Pancreas (tissue), 10 donors: ENCODE results near the gene PPP2R2C. TPM values are rescaled to one million over a fixed set of nuclear protein-coding genes. Genes with fewer than 3 reads are reported as not detected.

Experiments
- ATAC-seq, 4 donors: fragments of 200-7000 bp; cut with Tn5 transposase; one replicate each; pipeline versions ENCODE4 v1.8.0 to v1.9.1; 2020; ENCODE audit warnings: mild to moderate bottlenecking in 4 of 4, moderate library complexity in 4 of 4
- DNase-seq, 6 donors: peaks; one replicate each; pipeline ENCODE4 v3.0.0-alpha.2; 2020
- FAIRE-seq: peaks from 2 replicates; lab custom pipeline; 2012; peaks lifted over from hg19 to GRCh38; lab: Jason Lieb, UNC
- H3K27ac ChIP-seq, 4 donors: fragments of 200-600 bp; sonication (generic); 1 replicate in 3 of 4; 2 replicates in 1 of 4; pipeline versions ENCODE4 v1.5.0 to v1.8.0; 2020
- H3K27me3 ChIP-seq, 4 donors: fragments of 200-600 bp; one replicate each; pipeline ENCODE4 v1.8.0; 2021
- H3K36me3 ChIP-seq, 3 donors: fragments of 200-600 bp; sonication (generic) in 1 of 3; one replicate each; pipeline versions ENCODE4 v1.5.0 to v1.8.0; 2020 to 2021
- H3K4me1 ChIP-seq, 3 donors: fragments of 200-600 bp; one replicate each; pipeline ENCODE4 v1.8.0; 2021
- H3K4me3 ChIP-seq, 4 donors: fragments of 200-600 bp; sonication (generic) in 2 of 4; one replicate each; pipeline versions ENCODE4 v1.5.0 to v1.8.0; 2020 to 2021
- H3K9me3 ChIP-seq, 4 donors: fragments of 200-600 bp; one replicate each; pipeline ENCODE4 v1.8.0; 2021
- CTCF ChIP-seq, 4 donors: fragments of 200-600 bp; sonication (generic) in 3 of 4; IDR thresholded peaks; one replicate each; pipeline versions ENCODE4 v1.5.0 to v1.8.0; 2021; ENCODE audit warnings: antibody characterized with exemption in 4 of 4
- WGBS, 2 donors: extraction: QIAGEN DNeasy Blood & Tissue Kit; methylation state at CpG; one replicate each; pipeline ENCODE4 v1.1.7; 2013; 5-methylcytosine and 5-hydroxymethylcytosine counted together
- intact Hi-C, 3 donors: fragments of 100-400 bp; cut with DNase I; formaldehyde crosslinking; loops; one replicate each; pipeline versions ENCODE4 v1.11.1 to v1.14.2; 2022
- polyA plus RNA-seq, 2 donors: library from polyadenylated mRNA; stranded (reverse); fragments of 200-250 nt; gene quantifications; one replicate each; pipeline ENCODE4 v1.2.3, GENCODE V29; 2013
- total RNA-seq, 6 donors: library from RNA; stranded (reverse); fragmentation: NEBNext Ultra II Directional in 4 of 6; extraction: Animal tissue kit (Norgen Biotek cat#: 25700) in 4 of 6; gene quantifications; one replicate each; pipeline versions ENCODE4 v1.2.1 to v1.2.4, GENCODE V29; 2021 to 2023
- donor health status: healthy with polysubstance abuse.
- donor health status: DM: no; HTN: no; CAD: no; lungs with moderate emphysema.
- donor health status: DM: no; HTN: no; CAD: no.
- donor health status: control.
- donor health status: control.
- donor health status: Bipolar disorder and iron deficiency.
- donor health status: DM: yes; HTN: yes; CAD: no.
- donor health status: DM: no; HTN: no; CAD: no.
- donor health status: DM: no; HTN: no; CAD: no.
- donor health status: DM: yes; HTN: yes; CAD: no.

PPP2R2C gene
- total and polyA plus RNA-seq, 8 donors = 0.05 to 2.0 (median 0.55) TPM

- DNase-seq (no peak), ATAC-seq (no peak), FAIRE-seq (no peak)
- Histone ChIP-seq H3K9me3 (no peaks in the 10 kb centered on the region), H3K4me3 (no peak overlapping the region), H3K27ac (no peak overlapping the region), H3K27me3 (no peaks in the 10 kb centered on the region), H3K4me1 (no peaks in the 10 kb centered on the region), H3K36me3 (no peaks in the 10 kb centered on the region)
- TF ChIP-seq CTCF (IDR thresholded peaks at IDR 0.05) = no peak
- intact Hi-C loops = no loop called here
- WGBS, 2 donors = 26% methylated on average over 5 of the region's 5 CpGs
Observed at GRCh38 chr4:6425336-6425735, 47.1 kb downstream of the PPP2R2C start.

GRCh38 chr4:6424425-6424824, 48.0 kb downstream of the PPP2R2C start:
- Histone ChIP-seq H3K4me1 (no peaks in the 10 kb centered on the region), H3K27ac (no peak overlapping the region), H3K4me3 (no peak overlapping the region), H3K27me3 (no peaks in the 10 kb centered on the region), H3K9me3 (no peaks in the 10 kb centered on the region), H3K36me3 (no peaks in the 10 kb centered on the region)
- intact Hi-C loops = no loop called here
- no peak for FAIRE-seq
- no peak for TF ChIP-seq CTCF (IDR thresholded peaks at IDR 0.05)
- no peak for ATAC-seq
- no peak for DNase-seq
- 46 to 56% methylated on average over 9 of the region's 9 CpGs for WGBS, 2 donors

- Histone ChIP-seq H3K4me1 (no peaks in the 10 kb centered on the region), H3K9me3 (no peaks in the 10 kb centered on the region), H3K4me3 (no peak overlapping the region), H3K27me3 (no peaks in the 10 kb centered on the region), H3K36me3 (no peaks in the 10 kb centered on the region), H3K27ac (no peak overlapping the region)
- FAIRE-seq (no peak), DNase-seq (no peak), ATAC-seq (no peak)
- intact Hi-C loops = no loop called here
- WGBS, 2 donors = 65 to 79% methylated on average over 2 of the region's 2 CpGs
- no peak for TF ChIP-seq CTCF (IDR thresholded peaks at IDR 0.05)
Observed at GRCh38 chr4:6423575-6423974, 48.8 kb downstream of the PPP2R2C start.

GRCh38 chr4:6422866-6423265, 49.5 kb downstream of the PPP2R2C start:
- no peak for FAIRE-seq
- ATAC-seq = no peak
- Histone ChIP-seq H3K27me3 (no peaks in the 10 kb centered on the region), H3K9me3 (no peaks in the 10 kb centered on the region), H3K4me3 (no peak overlapping the region), H3K4me1 (no peaks in the 10 kb centered on the region), H3K36me3 (no peaks in the 10 kb centered on the region), H3K27ac (no peak overlapping the region)
- TF ChIP-seq CTCF (IDR thresholded peaks at IDR 0.05) = no peak
- no peak for DNase-seq
- 86 to 95% methylated on average over 3 of the region's 3 CpGs for WGBS, 2 donors
- intact Hi-C loops = no loop called here

GRCh38 chr4:6422105-6422504, 50.3 kb downstream of the PPP2R2C start:
- no peak for FAIRE-seq
- H3K9me3 ChIP-seq = no peaks in the 10 kb centered on the region
- intact Hi-C loops = no loop called here
- no peaks in the 10 kb centered on the region for H3K4me1 ChIP-seq
- no peak for ATAC-seq
- no peak for DNase-seq
- H3K4me3 ChIP-seq = no peak overlapping the region
- no peaks in the 10 kb centered on the region for H3K27me3 ChIP-seq
- WGBS, 2 donors = 77 to 87% methylated on average over 9 of the region's 9 CpGs
- no peak for TF ChIP-seq CTCF (IDR thresholded peaks at IDR 0.05)
- H3K27ac ChIP-seq = no peak overlapping the region
- no peaks in the 10 kb centered on the region for H3K36me3 ChIP-seq
